Measurements from ENCODE around the gene MOGAT1.

- TF ChIP-seq CTCF (IDR thresholded peaks at IDR 0.05; ENCODE audit: insufficient read depth, low read length, poor library complexity, severe bottlenecking) (no peak), EZH2phosphoT487 (conservative IDR thresholded peaks at IDR 0.05; ENCODE audit: low read length) (no peak)
These were observed 18.8 kb upstream of the MOGAT1 start for GRCh38 chr2:222652491-222653255.

All from SU-DHL-6 (cell line).